H1 (cell line): ENCODE data around the gene IGF2R. TPM values are rescaled to one million over a fixed set of nuclear protein-coding genes. Genes with fewer than 3 reads are reported as not detected.

Experiments used
- CTCF ChIA-PET: fragments of 300-600 bp; sonication (Branson Sonifier 250); formaldehyde crosslinking; loops from one replicate; lab custom pipeline; 2021; ENCODE audit not compliant: partially characterized antibody; lab: Charles Lee
- POLR2A ChIA-PET: fragments of 300-600 bp; sonication (Branson Sonifier 250); formaldehyde crosslinking; loops from one replicate; lab custom pipeline; 2021; ENCODE audit warnings: inconsistent platforms; ENCODE audit not compliant: partially characterized antibody; lab: Charles Lee
- DNase-seq, 2 experiments: peaks; one replicate each; pipeline versions ENCODE4 v3.0.0 to v3.0.0-alpha.2; 2010 to 2022; ENCODE audit warnings: low spot score in 2 of 2, low read depth in 1 of 2, mixed read lengths in 1 of 2
- FAIRE-seq: peaks from 2 replicates; lab custom pipeline; 2011; peaks lifted over from hg19 to GRCh38; lab: Jason Lieb, UNC
- H2AFZ ChIP-seq: 2 replicates; pipeline ENCODE4 v1.8.1; 2012; ENCODE audit warnings: low read length, inconsistent platforms
- H2AK5ac ChIP-seq: 2 replicates; pipeline ENCODE4 v1.6.1; 2013; ENCODE audit warnings: low read depth, low read length
- H2BK120ac ChIP-seq: replicated peaks from 2 replicates; pipeline ENCODE3; 2013; ENCODE audit warnings: low read depth, low read length, inconsistent platforms
- H2BK12ac ChIP-seq: 2 replicates; pipeline ENCODE4 v1.6.1; 2013; ENCODE audit warnings: low read depth, low read length
- H2BK15ac ChIP-seq: 2 replicates; pipeline ENCODE4 v1.6.1; 2013; ENCODE audit warnings: low read length
- H2BK20ac ChIP-seq: 2 replicates; pipeline ENCODE4 v1.6.1; 2013; ENCODE audit warnings: low read length
- H2BK5ac ChIP-seq: 2 replicates; pipeline ENCODE4 v1.6.1; 2013; ENCODE audit warnings: low read depth, low read length
- H3K14ac ChIP-seq: 2 replicates; pipeline ENCODE4 v1.6.1; 2013; ENCODE audit warnings: inconsistent platforms; ENCODE audit not compliant: insufficient read length
- H3K18ac ChIP-seq: 2 replicates; pipeline ENCODE4 v1.6.1; 2013; ENCODE audit warnings: low read length; ENCODE audit errors: extremely low read depth
- H3K23ac ChIP-seq: 2 replicates; pipeline ENCODE4 v1.6.1; 2013; ENCODE audit warnings: inconsistent platforms; ENCODE audit not compliant: insufficient read length
- H3K23me2 ChIP-seq: 2 replicates; pipeline ENCODE4 v1.6.1; 2013; ENCODE audit warnings: low read depth, low read length
- H3K27ac ChIP-seq: 2 replicates; pipeline ENCODE4 v1.6.1; 2011; ENCODE audit warnings: low read depth, low read length, inconsistent platforms
- H3K27me3 ChIP-seq, 4 experiments: replicated peaks in 1 of 4; 1 replicate in 1 of 4; 2 replicates in 3 of 4; pipeline versions ENCODE4 v1.6.1 to v1.8.1; 2011 to 2013; ENCODE audit warnings: low read length in 3 of 4, mild to moderate bottlenecking in 3 of 4, inconsistent platforms in 2 of 4, mixed read lengths in 2 of 4, moderate library complexity in 1 of 4; ENCODE audit not compliant: control insufficient read depth in 3 of 4, insufficient read depth in 3 of 4; ENCODE audit errors: extremely low read depth in 1 of 4
- H3K36me3 ChIP-seq, 4 experiments: 2 replicates each; pipeline versions ENCODE4 v1.6.1 to v1.8.1; 2011 to 2013; ENCODE audit warnings: mild to moderate bottlenecking in 4 of 4, low read length in 3 of 4, moderate library complexity in 2 of 4, control low read depth in 1 of 4, inconsistent platforms in 1 of 4; ENCODE audit not compliant: insufficient read depth in 4 of 4, control insufficient read depth in 2 of 4
- H3K4ac ChIP-seq: replicated peaks from 2 replicates; pipeline ENCODE3; 2013; ENCODE audit warnings: low read length, low read depth, mixed read lengths, inconsistent platforms; ENCODE audit not compliant: insufficient read length
- H3K4me1 ChIP-seq, 4 experiments: replicated peaks in 1 of 4; 1 replicate in 1 of 4; 2 replicates in 3 of 4; pipeline versions ENCODE4 v1.6.1 to v1.8.1; 2011 to 2013; ENCODE audit warnings: low read length in 3 of 4, inconsistent platforms in 2 of 4, mixed read lengths in 1 of 4; ENCODE audit not compliant: insufficient read depth in 4 of 4, control insufficient read depth in 3 of 4
- H3K4me2 ChIP-seq, 2 experiments: 2 replicates each; pipeline versions ENCODE4 v1.6.1 to v1.8.1; 2011 to 2013; ENCODE audit warnings: low read depth in 2 of 2, low read length in 2 of 2, control low read depth in 1 of 2, inconsistent platforms in 1 of 2, mild to moderate bottlenecking in 1 of 2; ENCODE audit not compliant: insufficient read depth in 1 of 2
- H3K4me3 ChIP-seq, 4 experiments: fragments of 200-600, 300-600 bp in 1 of 4; sonication (generic), shearing (Covaris generic), sonication (Bioruptor Twin) in 1 of 4; 2 replicates each; pipeline versions ENCODE4 v1.5.1 to v1.8.1; 2011 to 2016; ENCODE audit warnings: low read length in 4 of 4, low read depth in 3 of 4, control low read depth in 2 of 4, inconsistent platforms in 2 of 4, mild to moderate bottlenecking in 2 of 4, mixed read lengths in 1 of 4, moderate library complexity in 1 of 4; ENCODE audit not compliant: insufficient read depth in 2 of 4; ENCODE audit errors: extremely low read depth in 1 of 4
- H3K56ac ChIP-seq: replicated peaks from 2 replicates; pipeline ENCODE3; 2013; ENCODE audit warnings: low read depth, mild to moderate bottlenecking, mixed read lengths, low read length, inconsistent platforms; ENCODE audit not compliant: insufficient read length
- H3K79me1 ChIP-seq: 2 replicates; pipeline ENCODE4 v1.6.1; 2013; ENCODE audit warnings: low read depth, low read length, control low read depth
- H3K79me2 ChIP-seq, 2 experiments: 2 replicates each; pipeline versions ENCODE4 v1.6.1 to v1.8.1; 2012 to 2013; ENCODE audit warnings: low read length in 2 of 2, mild to moderate bottlenecking in 2 of 2, inconsistent platforms in 1 of 2; ENCODE audit not compliant: insufficient read depth in 2 of 2, control insufficient read depth in 1 of 2
- H3K9ac ChIP-seq, 4 experiments: replicated peaks in 1 of 4; 1 replicate in 1 of 4; 2 replicates in 3 of 4; pipeline versions ENCODE4 v1.6.1 to v1.8.1; 2011 to 2013; ENCODE audit warnings: low read depth in 3 of 4, low read length in 3 of 4, control low read depth in 2 of 4, mild to moderate bottlenecking in 2 of 4, moderate library complexity in 2 of 4, inconsistent platforms in 1 of 4; ENCODE audit errors: extremely low read depth in 1 of 4
- H3K9me3 ChIP-seq, 2 experiments: 2 replicates each; pipeline versions ENCODE4 v1.6.1 to v1.8.1; 2012 to 2013; ENCODE audit warnings: mild to moderate bottlenecking in 2 of 2, moderate library complexity in 2 of 2, control low read depth in 1 of 2, inconsistent platforms in 1 of 2, low read depth in 1 of 2, low read length in 1 of 2, mixed read lengths in 1 of 2; ENCODE audit not compliant: insufficient read depth in 2 of 2
- H4K20me1 ChIP-seq, 2 experiments: replicated peaks in 1 of 2; 2 replicates each; pipeline versions ENCODE3 to v1.8.1; 2011 to 2013; ENCODE audit warnings: inconsistent platforms in 2 of 2, low read length in 2 of 2, mild to moderate bottlenecking in 1 of 2; ENCODE audit not compliant: insufficient read depth in 2 of 2, control insufficient read depth in 1 of 2
- H4K5ac ChIP-seq: 2 replicates; pipeline ENCODE4 v1.6.1; 2013; ENCODE audit warnings: low read length, low read depth, mixed read lengths, inconsistent platforms; ENCODE audit not compliant: insufficient read length
- H4K8ac ChIP-seq: 2 replicates; pipeline ENCODE4 v1.8.0; 2013; ENCODE audit warnings: mild to moderate bottlenecking, moderate library complexity, low read length, inconsistent platforms; ENCODE audit not compliant: insufficient read depth; ENCODE audit errors: extremely low read depth
- H4K91ac ChIP-seq: replicated peaks from 2 replicates; pipeline ENCODE3; 2013; ENCODE audit warnings: low read length, mixed read lengths, inconsistent platforms; ENCODE audit not compliant: insufficient read length
- CTCF ChIP-seq, 3 experiments: IDR thresholded peaks; 1 replicate in 2 of 3; 2 replicates in 1 of 3; pipeline versions ENCODE4 v1.5.1 to v1.6.1; 2011; ENCODE audit warnings: low read length in 3 of 3, mild to moderate bottlenecking in 3 of 3, inconsistent platforms in 2 of 3, low read depth in 1 of 3, moderate library complexity in 1 of 3; ENCODE audit not compliant: insufficient read depth in 1 of 3; ENCODE audit errors: control extremely low read depth in 1 of 3
- E2F6 ChIP-seq: IDR thresholded peaks from 2 replicates; pipeline ENCODE4 v1.6.1; 2012; ENCODE audit warnings: inconsistent platforms
- EP300 ChIP-seq, 2 experiments: IDR thresholded peaks; 1 replicate in 1 of 2; 2 replicates in 1 of 2; pipeline ENCODE4 v1.6.1; 2011 to 2012; ENCODE audit warnings: low read depth in 2 of 2, low read length in 2 of 2, mild to moderate bottlenecking in 2 of 2, borderline replicate concordance in 1 of 2, inconsistent platforms in 1 of 2, moderate library complexity in 1 of 2
- HDAC6 ChIP-seq: IDR thresholded peaks from one replicate; pipeline ENCODE4 v1.7.1; 2012; ENCODE audit warnings: low read depth, mild to moderate bottlenecking, inconsistent platforms, low read length, moderate library complexity
- MAFK ChIP-seq: IDR thresholded peaks from 2 replicates; pipeline ENCODE4 v1.6.1; 2012; ENCODE audit warnings: low read depth, mild to moderate bottlenecking, improper control_type of control experiment, low read length
- NRF1 ChIP-seq: IDR thresholded peaks from 2 replicates; pipeline ENCODE4 v1.6.1; 2011; ENCODE audit warnings: mild to moderate bottlenecking, low read depth, low read length, improper control_type of control experiment
- PHF8 ChIP-seq: fragments of 200-600 bp; sonication (generic); conservative IDR thresholded peaks from 2 replicates; pipeline ENCODE4 v1.7.1; 2012; ENCODE audit warnings: low read depth, mild to moderate bottlenecking, inconsistent platforms, low read length, moderate library complexity
- SIN3A ChIP-seq, 2 experiments: IDR thresholded peaks in 1 of 2; conservative IDR thresholded peaks in 1 of 2; 2 replicates each; pipeline ENCODE4 v1.6.1; 2011 to 2012; ENCODE audit warnings: low read length in 2 of 2, improper control_type of control experiment in 1 of 2, low read depth in 1 of 2, mild to moderate bottlenecking in 1 of 2
- SIRT6 ChIP-seq: IDR thresholded peaks from one replicate; pipeline ENCODE4 v1.7.1; 2012; ENCODE audit warnings: low read length, inconsistent platforms
- TAF7 ChIP-seq: optimal IDR thresholded peaks from 2 replicates; pipeline ENCODE3; 2011; ENCODE audit warnings: low read depth, mild to moderate bottlenecking, inconsistent platforms, low read length, moderate library complexity, borderline replicate concordance
- WGBS, 2 experiments: shearing (Covaris generic) in 1 of 2; methylation state at CpG; one replicate each; pipeline versions ENCODE4 v1.1.6 to v1.1.7; 2013 to 2015; ENCODE audit warnings: low lambda C conversion rate in 2 of 2, mixed read lengths in 2 of 2, inconsistent platforms in 1 of 2, low coverage in 1 of 2, missing lambda C conversion rate in 1 of 2; ENCODE audit not compliant: insufficient replicate concordance in 2 of 2, insufficient coverage in 1 of 2, insufficient read length in 1 of 2; ENCODE audit errors: extremely low coverage in 1 of 2, missing lambda C conversion rate in 1 of 2; 5-methylcytosine and 5-hydroxymethylcytosine counted together
- polyA plus RNA-seq, 7 experiments: library from polyadenylated mRNA; depleted of rRNA in 3 of 7; stranded (reverse) in 5 of 7; unstranded in 2 of 7; fragments of >200 nt in 5 of 7; fragments of 200-250 nt in 2 of 7; gene quantifications; 1 replicate in 5 of 7; 2 replicates in 1 of 7; 4 replicates in 1 of 7; pipeline versions ENCODE4 v1.2.1 to v1.2.3, GENCODE V29; 2011 to 2013; ENCODE audit warnings: missing spikeins in 2 of 7, mixed read lengths in 2 of 7
- total RNA-seq: library from RNA; stranded (reverse); fragmentation: NEBNext Ultra II Directional; extraction: Animal tissue kit (Norgen Biotek cat#: 25700); gene quantifications from 2 replicates; pipeline ENCODE4 v1.2.1, GENCODE V29; 2021

Gene IGF2R
- total and polyA plus RNA-seq, 2 of the 8 experiments (the other 6 are each of a cell fraction or from before 2014, with no cell fraction given) = 20.6 to 74.1 TPM

- Histone ChIP-seq H3K9ac (no peak overlapping the region), H3K27ac (no peak overlapping the region), H3K9me3 (peaks cover 0 to 23% of the 10 kb centered on the region in 2 experiments; a peak in 2 of 4 replicates), H3K14ac (no peak overlapping the region), H3K79me2 (peaks cover 0 to 74% of the 10 kb centered on the region in 2 experiments; a peak in 2 of 4 replicates), H3K56ac (no peak overlapping the region), H4K91ac (no peak overlapping the region), H3K27me3 (no peaks in the 10 kb centered on the region), H4K5ac (no peak overlapping the region), H2BK120ac (no peak overlapping the region), H2BK15ac (no peak overlapping the region), H4K8ac (no peak overlapping the region), H2BK5ac (no peak overlapping the region), H2BK20ac (no peak overlapping the region), H3K18ac (no peak overlapping the region), H3K4ac (no peak overlapping the region), H3K4me2 (peak overlapping the region in 1 of 2 experiments; percentile 39; a peak in 1 of 4 replicates), H3K4me3 (no peak overlapping the region), H3K36me3 (peaks cover 0 to 15% (median 0%) of the 10 kb centered on the region in 4 experiments; a peak in 3 of 8 replicates), H3K4me1 (no peaks in the 10 kb centered on the region; a peak in 2 of 7 replicates), H2AFZ (no peak overlapping the region), H2BK12ac (no peak overlapping the region), H2AK5ac (no peak overlapping the region), H4K20me1 (peaks cover 0 to 16% of the 10 kb centered on the region in 2 experiments), H3K23me2 (peaks cover 2% of the 10 kb centered on the region; the same call in 1 of the 2 replicates), H3K23ac (no peak overlapping the region), H3K79me1 (peaks cover 7% of the 10 kb centered on the region; the same call in 1 of the 2 replicates)
- WGBS, 2 experiments = 97% methylated on average over 27 of the region's 31 CpGs; no CpG with 5 or more reads in 1 of the 2 experiments
- ChIA-PET CTCF (no interaction called here), POLR2A (no interaction called here)
- FAIRE-seq (no peak), DNase-seq (no peak)
- TF ChIP-seq MAFK (no peak), TAF7 (no peak), NRF1 (no peak), HDAC6 (no peak), PHF8 (no peak), EP300 (IDR thresholded peaks at IDR 0.05; ENCODE audit: borderline replicate concordance in 1 of 2, low read depth in 2 of 2, low read length in 2 of 2) (no peak), SIN3A (conservative IDR thresholded peaks at IDR 0.05 in 1 of 2, IDR thresholded peaks at IDR 0.05 in 1 of 2; ENCODE audit: low read depth in 1 of 2, low read length in 2 of 2) (no peak), E2F6 (no peak), CTCF (IDR thresholded peaks at IDR 0.05; ENCODE audit: control extremely low read depth in 1 of 3, insufficient read depth in 1 of 3, low read depth in 1 of 3, low read length in 3 of 3) (no peak), SIRT6 (no peak)
These were observed 36.3 kb downstream of the IGF2R start for GRCh38 chr6:160005211-160005610.
